ENCODE results near the gene RHOV.

DNA sequence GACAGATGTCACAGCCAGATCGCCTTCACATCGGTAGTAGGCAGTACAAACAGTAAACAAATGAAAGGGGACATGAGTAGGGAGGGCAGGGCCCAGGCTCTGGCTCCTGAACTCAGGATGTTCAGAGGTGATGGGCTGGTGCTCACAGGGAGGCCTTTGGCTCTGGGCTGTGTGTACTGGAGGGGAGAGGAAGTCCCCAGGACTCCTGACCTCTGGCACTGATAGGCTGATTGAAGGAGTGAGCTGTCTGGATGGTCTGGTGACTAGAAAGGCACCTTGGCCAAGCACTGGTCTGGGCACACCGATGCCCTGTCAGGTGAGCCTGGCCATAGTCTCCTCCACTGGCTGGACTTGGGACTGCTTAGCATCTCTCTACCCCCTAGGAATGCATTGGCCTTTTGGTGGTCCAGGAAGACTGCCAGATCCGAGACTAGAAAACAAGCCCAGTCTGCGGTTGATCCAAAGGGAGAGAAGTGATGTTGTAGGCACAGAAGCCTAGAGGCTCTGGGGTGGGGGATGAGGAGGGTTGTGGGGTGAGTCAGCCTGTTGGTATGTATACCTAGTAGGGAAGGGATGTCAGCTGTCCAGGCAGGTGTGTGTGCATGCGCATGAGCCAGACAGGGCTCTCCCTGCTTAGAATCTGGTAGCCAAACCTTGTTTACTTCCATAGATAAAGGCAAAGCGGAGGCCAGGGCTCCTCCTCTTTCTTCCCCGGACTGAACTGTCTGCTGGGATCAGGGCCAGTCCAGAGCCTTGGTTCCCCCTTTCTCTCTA lies 28.3 kb downstream of the RHOV start:
- TF ChIP-seq, protein P1, sequence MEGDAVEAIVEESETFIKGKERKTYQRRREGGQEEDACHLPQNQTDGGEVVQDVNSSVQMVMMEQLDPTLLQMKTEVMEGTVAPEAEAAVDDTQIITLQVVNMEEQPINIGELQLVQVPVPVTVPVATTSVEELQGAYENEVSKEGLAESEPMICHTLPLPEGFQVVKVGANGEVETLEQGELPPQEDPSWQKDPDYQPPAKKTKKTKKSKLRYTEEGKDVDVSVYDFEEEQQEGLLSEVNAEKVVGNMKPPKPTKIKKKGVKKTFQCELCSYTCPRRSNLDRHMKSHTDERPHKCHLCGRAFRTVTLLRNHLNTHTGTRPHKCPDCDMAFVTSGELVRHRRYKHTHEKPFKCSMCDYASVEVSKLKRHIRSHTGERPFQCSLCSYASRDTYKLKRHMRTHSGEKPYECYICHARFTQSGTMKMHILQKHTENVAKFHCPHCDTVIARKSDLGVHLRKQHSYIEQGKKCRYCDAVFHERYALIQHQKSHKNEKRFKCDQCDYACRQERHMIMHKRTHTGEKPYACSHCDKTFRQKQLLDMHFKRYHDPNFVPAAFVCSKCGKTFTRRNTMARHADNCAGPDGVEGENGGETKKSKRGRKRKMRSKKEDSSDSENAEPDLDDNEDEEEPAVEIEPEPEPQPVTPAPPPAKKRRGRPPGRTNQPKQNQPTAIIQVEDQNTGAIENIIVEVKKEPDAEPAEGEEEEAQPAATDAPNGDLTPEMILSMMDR (IDR thresholded peaks at IDR 0.05 in 2 of 3, conservative IDR thresholded peaks at IDR 0.05 in 1 of 3; ENCODE audit: borderline replicate concordance in 1 of 3, insufficient read depth in 1 of 3, low read depth in 2 of 3, low read length in 2 of 3) = no peak
- TF ChIP-seq ZNF274 (IDR thresholded peaks at IDR 0.05; ENCODE audit: low read depth, low read length) (no peak), EZH2phosphoT487 (IDR thresholded peaks at IDR 0.05; ENCODE audit: borderline replicate concordance) (no peak), POLR2A (IDR thresholded peaks at IDR 0.05; ENCODE audit: borderline replicate concordance, extremely low read depth, insufficient read depth, insufficient read length) (no peak), EGR1 (IDR thresholded peaks at IDR 0.05; ENCODE audit: low read depth) (no peak), EZH2 (IDR thresholded peaks at IDR 0.05) (no peak), ZBTB33 (IDR thresholded peaks at IDR 0.05; ENCODE audit: extremely low read depth, insufficient replicate concordance, low read length) (no peak), CEBPB (IDR thresholded peaks at IDR 0.05; ENCODE audit: low read depth) (no peak), MAX (IDR thresholded peaks at IDR 0.05) (no peak), ZFX (IDR thresholded peaks at IDR 0.05) (no peak), SIN3A (IDR thresholded peaks at IDR 0.05; ENCODE audit: low read depth) (no peak)
- TF ChIP-seq, protein P2, sequence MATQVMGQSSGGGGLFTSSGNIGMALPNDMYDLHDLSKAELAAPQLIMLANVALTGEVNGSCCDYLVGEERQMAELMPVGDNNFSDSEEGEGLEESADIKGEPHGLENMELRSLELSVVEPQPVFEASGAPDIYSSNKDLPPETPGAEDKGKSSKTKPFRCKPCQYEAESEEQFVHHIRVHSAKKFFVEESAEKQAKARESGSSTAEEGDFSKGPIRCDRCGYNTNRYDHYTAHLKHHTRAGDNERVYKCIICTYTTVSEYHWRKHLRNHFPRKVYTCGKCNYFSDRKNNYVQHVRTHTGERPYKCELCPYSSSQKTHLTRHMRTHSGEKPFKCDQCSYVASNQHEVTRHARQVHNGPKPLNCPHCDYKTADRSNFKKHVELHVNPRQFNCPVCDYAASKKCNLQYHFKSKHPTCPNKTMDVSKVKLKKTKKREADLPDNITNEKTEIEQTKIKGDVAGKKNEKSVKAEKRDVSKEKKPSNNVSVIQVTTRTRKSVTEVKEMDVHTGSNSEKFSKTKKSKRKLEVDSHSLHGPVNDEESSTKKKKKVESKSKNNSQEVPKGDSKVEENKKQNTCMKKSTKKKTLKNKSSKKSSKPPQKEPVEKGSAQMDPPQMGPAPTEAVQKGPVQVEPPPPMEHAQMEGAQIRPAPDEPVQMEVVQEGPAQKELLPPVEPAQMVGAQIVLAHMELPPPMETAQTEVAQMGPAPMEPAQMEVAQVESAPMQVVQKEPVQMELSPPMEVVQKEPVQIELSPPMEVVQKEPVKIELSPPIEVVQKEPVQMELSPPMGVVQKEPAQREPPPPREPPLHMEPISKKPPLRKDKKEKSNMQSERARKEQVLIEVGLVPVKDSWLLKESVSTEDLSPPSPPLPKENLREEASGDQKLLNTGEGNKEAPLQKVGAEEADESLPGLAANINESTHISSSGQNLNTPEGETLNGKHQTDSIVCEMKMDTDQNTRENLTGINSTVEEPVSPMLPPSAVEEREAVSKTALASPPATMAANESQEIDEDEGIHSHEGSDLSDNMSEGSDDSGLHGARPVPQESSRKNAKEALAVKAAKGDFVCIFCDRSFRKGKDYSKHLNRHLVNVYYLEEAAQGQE (IDR thresholded peaks at IDR 0.05; ENCODE audit: low read depth) = no peak
